Sigmoid colon (tissue), 7 donors: Measurements from ENCODE around the gene PROSER2. TPM values are rescaled to one million over a fixed set of nuclear protein-coding genes. Genes with fewer than 3 reads are reported as not detected.

Experiments
- DNase-seq: peaks from one replicate; pipeline ENCODE4 v3.0.0-alpha.2; 2019
- H3K27ac ChIP-seq, 4 donors: fragments of 200-600 bp; sonication (generic); one replicate each; pipeline ENCODE4 v1.5.1; 2016 to 2019; ENCODE audit warnings: mild to moderate bottlenecking in 1 of 4
- H3K27me3 ChIP-seq, 3 donors: fragments of 200-600 bp; sonication (generic); one replicate each; pipeline ENCODE4 v1.5.1; 2019; ENCODE audit warnings: mild to moderate bottlenecking in 1 of 3
- H3K36me3 ChIP-seq, 4 donors: fragments of 200-600 bp; sonication (generic); one replicate each; pipeline ENCODE4 v1.5.1; 2016 to 2019
- H3K4me1 ChIP-seq, 4 donors: fragments of 200-600 bp; sonication (generic); one replicate each; pipeline ENCODE4 v1.5.1; 2017 to 2019
- H3K4me3 ChIP-seq, 4 donors: fragments of 200-600 bp; sonication (generic); one replicate each; pipeline ENCODE4 v1.5.1; 2017 to 2019; ENCODE audit warnings: mild to moderate bottlenecking in 2 of 4, moderate library complexity in 1 of 4
- H3K9me3 ChIP-seq, 4 donors: fragments of 200-600 bp in 3 of 4; sonication (generic) in 3 of 4; one replicate each; pipeline versions ENCODE4 v1.5.1 to v1.6.1; 2013 to 2019
- CTCF ChIP-seq, 4 experiments: fragments of 450-650 bp in 3 of 4; fragments of 200-600 bp in 1 of 4; IDR thresholded peaks; one replicate each; pipeline ENCODE4 v1.5.1; 2016 to 2019; ENCODE audit warnings: antibody characterized with exemption in 4 of 4, mild to moderate bottlenecking in 3 of 4, moderate library complexity in 2 of 4
- EP300 ChIP-seq, 4 donors: sonication (generic); formaldehyde crosslinking; IDR thresholded peaks; one replicate each; pipeline ENCODE4 v1.6.1; 2017; ENCODE audit warnings: antibody characterized with exemption in 4 of 4
- POLR2A ChIP-seq, 2 donors: fragments of 450-650 bp; IDR thresholded peaks; one replicate each; pipeline ENCODE4 v1.6.1; 2016; ENCODE audit warnings: antibody characterized with exemption in 2 of 2, mild to moderate bottlenecking in 2 of 2, moderate library complexity in 2 of 2
- POLR2AphosphoS5 ChIP-seq, 4 donors: sonication (generic); formaldehyde crosslinking; IDR thresholded peaks; one replicate each; pipeline ENCODE4 v1.6.1; 2017; ENCODE audit warnings: antibody characterized with exemption in 4 of 4
- WGBS, 2 donors: extraction: QIAGEN DNeasy Blood & Tissue Kit; methylation state at CpG; one replicate each; pipeline ENCODE4 v1.1.7; 2013; 5-methylcytosine and 5-hydroxymethylcytosine counted together
- intact Hi-C: fragments of 100-400 bp; cut with DNase I; formaldehyde crosslinking; loops from one replicate; pipeline ENCODE4 v1.15.1; 2023
- polyA plus RNA-seq, 3 donors: library from polyadenylated mRNA; stranded (reverse); fragments of 200-250 nt; gene quantifications; one replicate each; pipeline ENCODE4 v1.2.3, GENCODE V29; 2013
- total RNA-seq, 4 donors: library from RNA; depleted of rRNA; stranded (reverse); fragments of >200 nt; gene quantifications; one replicate each; pipeline ENCODE4 v1.1.0, GENCODE V29; 2016
- donor health status: healthy with polysubstance abuse.
- donor health status: Bipolar disorder and iron deficiency.
- donor health status: healthy.

PROSER2 gene
- total and polyA plus RNA-seq, 7 donors: 0.60 to 2.8 (median 1.8) TPM

- Histone ChIP-seq H3K36me3 (no peaks in the 10 kb centered on the region), H3K4me3 (no peak overlapping the region)
- peak; percentile 22 for DNase-seq
These were observed 40.4 kb downstream of the PROSER2 start for GRCh38 chr10:11863353-11864109.

GRCh38 chr10:11864727-11865126 is 41.6 kb downstream of the PROSER2 start:
- TF ChIP-seq POLR2A (IDR thresholded peaks at IDR 0.05): no peak
- no peak for TF ChIP-seq EP300 (IDR thresholded peaks at IDR 0.05)
- no peak for TF ChIP-seq POLR2AphosphoS5 (IDR thresholded peaks at IDR 0.05)
- TF ChIP-seq CTCF (IDR thresholded peaks at IDR 0.05): no peak
- no peaks in the 10 kb centered on the region for H3K36me3 ChIP-seq
- DNase-seq: peak; percentile 10
- no peaks in the 10 kb centered on the region for H3K9me3 ChIP-seq
- no peak overlapping the region for H3K4me3 ChIP-seq
- peaks cover 0 to 6% (median 4%) of the 10 kb centered on the region in 4 donors for H3K4me1 ChIP-seq
- H3K27me3 ChIP-seq: peaks cover 0 to 17% (median 10%) of the 10 kb centered on the region in 3 donors
- WGBS, 2 donors: 78 to 82% methylated on average over 6 of the region's 6 CpGs
- H3K27ac ChIP-seq: no peak overlapping the region
- intact Hi-C loops: no loop called here

More at GRCh38 chr10:11863353-11864109, 40.4 kb downstream of the PROSER2 start:
- H3K27ac ChIP-seq: no peak overlapping the region
- no peaks in the 10 kb centered on the region for H3K4me1 ChIP-seq
- WGBS, 2 donors: 55 to 78% methylated on average over 13 of the region's 13 CpGs
- TF ChIP-seq EP300 (IDR thresholded peaks at IDR 0.05) (no peak), CTCF (IDR thresholded peaks at IDR 0.05) (no peak), POLR2AphosphoS5 (IDR thresholded peaks at IDR 0.05) (no peak), POLR2A (IDR thresholded peaks at IDR 0.05) (no peak)
- intact Hi-C loops: no loop called here
- peaks cover 0 to 5% (median 0%) of the 10 kb centered on the region in 3 donors for H3K27me3 ChIP-seq
- H3K9me3 ChIP-seq: no peaks in the 10 kb centered on the region

GRCh38 chr10:11865561-11865960 is 42.4 kb downstream of the PROSER2 start:
- Histone ChIP-seq H3K27me3 (peaks cover 0 to 23% (median 18%) of the 10 kb centered on the region in 3 donors), H3K27ac (no peak overlapping the region), H3K9me3 (no peaks in the 10 kb centered on the region), H3K4me3 (no peak overlapping the region), H3K36me3 (no peaks in the 10 kb centered on the region), H3K4me1 (peaks cover 0 to 13% (median 11%) of the 10 kb centered on the region in 4 donors)
- DNase-seq: peak; percentile 43
- 81 to 93% methylated on average over 11 of the region's 11 CpGs for WGBS, 2 donors
- intact Hi-C loops: no loop called here
- no peak for TF ChIP-seq EP300 (IDR thresholded peaks at IDR 0.05)
- TF ChIP-seq POLR2AphosphoS5 (IDR thresholded peaks at IDR 0.05): no peak
- TF ChIP-seq CTCF (IDR thresholded peaks at IDR 0.05): no peak
- TF ChIP-seq POLR2A (IDR thresholded peaks at IDR 0.05): no peak

- peak; percentile 21 for DNase-seq
- H3K4me3 ChIP-seq: no peak overlapping the region
These were observed 43.2 kb downstream of the PROSER2 start for GRCh38 chr10:11866199-11866925.

More at GRCh38 chr10:11866199-11866925, 43.2 kb downstream of the PROSER2 start:
- intact Hi-C loops: no loop called here
- Histone ChIP-seq H3K9me3 (no peaks in the 10 kb centered on the region), H3K4me1 (peaks cover 0 to 13% (median 11%) of the 10 kb centered on the region in 4 donors), H3K27me3 (peaks cover 0 to 28% (median 20%) of the 10 kb centered on the region in 3 donors), H3K27ac (no peak overlapping the region), H3K36me3 (no peaks in the 10 kb centered on the region)
- WGBS, 2 donors: 96 to 97% methylated on average over 18 of the region's 18 CpGs
- TF ChIP-seq CTCF (IDR thresholded peaks at IDR 0.05) (no peak), EP300 (IDR thresholded peaks at IDR 0.05) (no peak), POLR2AphosphoS5 (IDR thresholded peaks at IDR 0.05) (no peak), POLR2A (IDR thresholded peaks at IDR 0.05) (no peak)
